ENCODE measurements around the gene FNBP1.

FNBP1 gene

DNA sequence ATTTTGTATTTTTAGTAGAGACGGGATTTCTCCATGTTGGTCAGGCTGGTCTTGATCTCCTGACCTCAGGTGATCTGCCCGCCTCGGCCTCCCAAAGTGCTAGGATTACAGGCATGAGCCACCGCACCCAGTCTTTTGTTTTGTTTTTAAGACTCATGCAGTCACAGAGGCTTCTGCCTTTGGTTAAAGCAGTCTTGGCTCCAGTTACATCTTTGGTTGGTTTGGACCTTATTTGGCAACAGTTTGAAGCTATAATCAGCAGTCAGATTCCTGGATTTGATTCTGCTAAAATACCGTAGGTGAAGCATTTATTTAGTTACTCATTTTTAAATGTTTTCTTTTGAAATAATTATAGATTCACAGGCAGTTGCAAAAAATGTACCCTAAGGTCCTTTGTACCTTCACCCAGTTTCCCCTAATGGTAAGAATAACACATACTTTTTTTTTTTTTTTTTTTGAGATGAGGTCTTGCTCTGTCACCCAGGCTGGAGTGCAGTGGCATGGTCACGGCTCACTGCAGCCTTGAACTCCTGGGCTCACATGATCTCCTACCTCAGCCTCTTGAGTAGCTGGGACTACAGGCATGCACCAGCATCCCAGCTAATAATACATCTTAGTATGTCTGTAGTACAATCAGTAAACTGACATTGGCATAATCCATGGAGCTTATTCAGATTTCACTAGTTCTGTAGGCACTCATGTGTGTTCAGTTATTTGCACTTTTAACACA lies 192.0 kb downstream of the FNBP1 start:
- DNase-seq = no peak

DNA sequence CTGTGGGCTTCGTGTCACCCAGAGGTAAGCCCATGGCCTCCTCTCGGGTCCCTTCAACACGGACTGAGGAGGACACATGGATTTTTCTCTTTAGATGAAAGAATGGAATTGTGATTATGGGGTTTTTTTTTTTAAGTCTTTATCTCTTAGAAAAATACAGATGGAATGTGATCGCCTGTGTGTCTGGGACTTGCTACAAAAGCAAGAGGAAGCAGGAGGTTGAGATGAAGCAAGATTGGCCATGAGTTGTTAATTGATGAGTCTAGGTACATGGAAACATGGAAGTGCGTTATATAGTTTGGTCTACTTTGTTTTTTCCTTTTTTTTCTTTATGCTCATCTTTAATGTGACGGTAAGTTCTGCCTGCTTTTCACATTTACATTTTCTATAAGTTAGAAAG lies 193.1 kb downstream of the FNBP1 start:
- DNase-seq = no peak

DNA sequence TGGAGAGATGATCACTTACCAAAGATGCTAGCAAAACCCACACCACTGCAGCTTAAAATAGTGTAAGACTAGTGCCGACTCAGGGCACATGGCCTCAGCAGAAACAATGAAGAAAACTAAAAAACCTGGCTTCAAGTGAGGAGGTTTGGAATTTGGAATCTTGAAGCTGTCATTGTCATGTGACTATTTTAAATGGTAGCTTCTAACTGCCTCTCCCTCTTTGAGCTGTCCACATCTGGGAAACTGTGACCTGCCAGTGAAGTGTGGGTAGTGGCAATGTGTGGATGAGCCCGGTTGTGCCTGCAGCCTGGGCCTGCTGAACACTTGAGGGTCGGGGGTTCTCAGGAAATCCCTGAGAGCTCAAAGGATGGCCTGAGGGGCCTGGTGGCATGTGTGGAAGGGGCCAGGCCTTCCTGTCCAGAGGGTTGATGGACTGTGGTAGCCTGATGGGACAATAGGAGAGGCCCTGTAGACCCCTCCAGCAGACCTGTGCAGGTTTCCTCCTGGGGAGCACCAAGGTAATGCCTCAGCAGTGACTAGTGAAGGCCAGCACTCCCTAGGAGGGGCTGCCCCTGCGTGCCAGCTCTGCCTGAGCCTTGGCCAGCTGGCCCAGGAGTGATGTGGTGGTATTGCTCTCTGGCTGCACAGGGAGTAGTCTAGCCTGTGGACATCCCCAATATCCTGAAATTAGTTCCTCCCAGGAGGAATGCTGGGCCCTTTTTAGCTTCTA lies 194.1 kb downstream of the FNBP1 start:
- DNase-seq = no peak

DNA sequence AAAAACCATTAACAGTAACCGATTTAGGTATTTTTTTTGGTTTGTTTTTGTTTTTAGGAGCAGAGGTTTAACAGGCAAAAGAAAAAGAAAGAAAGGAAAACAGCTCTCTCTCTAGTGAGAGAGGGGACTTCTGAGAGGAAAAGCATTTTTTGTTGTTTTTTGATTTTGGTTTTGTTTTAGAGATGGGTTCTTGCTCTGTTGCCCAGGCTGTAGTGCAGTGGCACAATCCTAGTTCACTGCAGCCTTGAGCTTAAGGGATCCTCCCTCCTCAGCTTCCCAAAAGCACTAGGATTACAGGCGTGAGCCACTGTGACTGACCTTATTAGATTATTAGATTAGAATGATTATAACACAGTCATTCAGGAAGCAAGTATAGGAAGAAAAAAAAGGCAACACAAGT lies 197.6 kb downstream of the FNBP1 start:
- no peak for DNase-seq

DNA sequence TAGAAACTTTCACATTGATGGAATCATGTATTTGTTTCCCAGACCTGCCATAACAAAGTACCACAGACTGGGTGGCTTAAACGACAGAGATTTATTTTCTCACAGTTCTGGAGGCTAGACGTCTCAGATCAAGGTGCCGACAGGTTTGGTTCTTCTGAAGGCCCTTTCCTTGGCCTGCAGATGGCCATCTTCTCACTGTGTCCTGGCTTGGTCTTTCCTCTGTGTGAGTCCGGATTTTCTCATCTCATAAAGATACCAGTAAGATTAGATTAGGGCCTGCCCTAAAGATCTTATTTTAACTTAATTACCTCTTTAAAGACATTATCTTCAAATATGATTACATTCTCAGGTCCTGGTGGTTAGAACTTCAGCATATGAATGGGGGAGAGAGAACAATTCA lies 201.9 kb downstream of the FNBP1 start:
- DNase-seq = no peak

DNA sequence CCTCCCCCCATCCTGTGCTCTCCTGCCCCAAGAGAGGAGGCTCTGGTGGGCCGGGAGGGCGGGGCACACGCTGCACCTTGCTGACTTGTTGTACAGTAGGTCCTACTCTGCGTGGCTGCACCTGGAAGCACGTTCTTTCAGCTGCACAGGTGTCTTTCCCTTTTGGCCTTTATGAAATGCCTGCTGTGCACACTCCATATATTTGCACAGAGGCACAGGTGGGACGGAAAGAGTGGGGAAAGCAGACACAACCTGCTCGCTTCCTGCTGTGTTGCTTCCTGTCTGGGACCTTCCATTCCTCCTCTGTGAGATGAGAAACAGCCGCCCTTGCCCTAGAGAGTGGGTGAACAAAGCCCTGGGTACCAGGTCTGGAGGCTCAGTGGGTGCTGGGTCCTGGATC lies 203.0 kb downstream of the FNBP1 start:
- DNase-seq = no peak

DNA sequence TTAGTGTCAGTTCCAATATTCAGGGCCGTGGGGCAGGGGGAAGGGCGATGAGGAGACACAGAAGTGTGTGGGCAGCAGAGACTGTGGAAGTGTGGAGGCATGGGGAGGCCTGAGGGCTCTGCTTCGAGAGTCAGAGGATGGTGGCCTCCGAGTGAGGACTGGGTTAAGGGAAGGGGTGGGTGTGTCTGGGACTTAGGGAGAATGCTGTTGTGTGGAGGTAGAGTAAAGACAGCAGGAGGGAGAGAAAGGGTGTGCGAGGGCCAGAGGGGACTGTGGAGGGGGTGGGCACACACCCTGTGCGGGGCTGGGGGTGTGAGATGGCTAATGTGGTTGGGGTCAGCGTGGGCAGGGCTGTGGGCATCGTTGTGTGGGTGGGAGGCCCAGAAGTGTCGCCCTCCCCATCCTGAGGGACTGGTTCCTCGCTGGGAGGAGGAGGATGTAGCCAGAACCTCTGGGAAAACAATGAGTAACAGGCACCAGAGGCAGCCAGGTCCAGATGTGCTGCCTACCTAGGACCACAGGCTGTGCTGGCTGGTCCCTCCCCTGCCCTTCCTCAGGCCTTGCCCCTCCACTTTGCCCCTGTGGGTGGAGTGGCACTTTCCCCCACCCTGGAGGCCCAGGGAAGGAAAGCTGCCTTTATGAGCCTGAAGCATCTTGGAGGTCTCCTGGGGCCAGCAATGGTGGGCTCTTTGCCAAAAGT lies 203.5 kb downstream of the FNBP1 start:
- DNase-seq = no peak

DNA sequence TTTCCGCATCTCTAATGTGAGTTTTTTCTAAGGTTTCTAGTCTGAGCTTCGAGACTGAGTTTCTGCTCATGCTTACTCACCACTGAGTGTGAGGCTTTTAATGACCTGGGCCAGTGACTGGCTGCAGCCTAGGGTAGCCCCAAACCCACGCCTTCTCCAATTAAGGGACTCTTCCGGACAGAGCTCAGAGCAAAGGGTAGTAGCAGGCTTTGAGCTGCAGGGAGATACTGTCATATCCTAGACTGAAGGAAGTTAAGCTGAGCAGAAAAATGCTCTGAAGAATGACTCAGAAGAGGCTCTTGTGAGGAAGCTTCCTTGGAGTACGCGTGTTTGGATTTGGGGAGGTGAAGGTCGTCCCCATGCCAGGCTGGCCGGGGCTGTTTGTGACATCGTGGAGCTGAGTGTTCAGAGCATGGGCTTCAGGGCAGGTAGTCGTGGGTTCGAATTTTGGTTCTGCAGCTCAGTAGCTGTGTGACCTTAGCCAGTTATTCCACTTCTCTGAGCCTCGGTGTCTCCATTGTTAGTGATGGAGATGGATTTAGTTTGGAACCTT lies 204.2 kb downstream of the FNBP1 start:
- no peak for DNase-seq
